Camera-type eye (tissue), 1 donor: ENCODE results near the gene CLCC1. TPM values are rescaled to one million over a fixed set of nuclear protein-coding genes. Genes with fewer than 3 reads are reported as not detected.

Experiments used
- total RNA-seq: library from RNA; depleted of rRNA; stranded (reverse); fragments of >200 nt; gene quantifications from one replicate; pipeline ENCODE4 v1.2.3, GENCODE V29; 2014

The CLCC1 gene, protein sequence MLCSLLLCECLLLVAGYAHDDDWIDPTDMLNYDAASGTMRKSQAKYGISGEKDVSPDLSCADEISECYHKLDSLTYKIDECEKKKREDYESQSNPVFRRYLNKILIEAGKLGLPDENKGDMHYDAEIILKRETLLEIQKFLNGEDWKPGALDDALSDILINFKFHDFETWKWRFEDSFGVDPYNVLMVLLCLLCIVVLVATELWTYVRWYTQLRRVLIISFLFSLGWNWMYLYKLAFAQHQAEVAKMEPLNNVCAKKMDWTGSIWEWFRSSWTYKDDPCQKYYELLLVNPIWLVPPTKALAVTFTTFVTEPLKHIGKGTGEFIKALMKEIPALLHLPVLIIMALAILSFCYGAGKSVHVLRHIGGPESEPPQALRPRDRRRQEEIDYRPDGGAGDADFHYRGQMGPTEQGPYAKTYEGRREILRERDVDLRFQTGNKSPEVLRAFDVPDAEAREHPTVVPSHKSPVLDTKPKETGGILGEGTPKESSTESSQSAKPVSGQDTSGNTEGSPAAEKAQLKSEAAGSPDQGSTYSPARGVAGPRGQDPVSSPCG
- total RNA-seq, result 49.7 TPM

DNA sequence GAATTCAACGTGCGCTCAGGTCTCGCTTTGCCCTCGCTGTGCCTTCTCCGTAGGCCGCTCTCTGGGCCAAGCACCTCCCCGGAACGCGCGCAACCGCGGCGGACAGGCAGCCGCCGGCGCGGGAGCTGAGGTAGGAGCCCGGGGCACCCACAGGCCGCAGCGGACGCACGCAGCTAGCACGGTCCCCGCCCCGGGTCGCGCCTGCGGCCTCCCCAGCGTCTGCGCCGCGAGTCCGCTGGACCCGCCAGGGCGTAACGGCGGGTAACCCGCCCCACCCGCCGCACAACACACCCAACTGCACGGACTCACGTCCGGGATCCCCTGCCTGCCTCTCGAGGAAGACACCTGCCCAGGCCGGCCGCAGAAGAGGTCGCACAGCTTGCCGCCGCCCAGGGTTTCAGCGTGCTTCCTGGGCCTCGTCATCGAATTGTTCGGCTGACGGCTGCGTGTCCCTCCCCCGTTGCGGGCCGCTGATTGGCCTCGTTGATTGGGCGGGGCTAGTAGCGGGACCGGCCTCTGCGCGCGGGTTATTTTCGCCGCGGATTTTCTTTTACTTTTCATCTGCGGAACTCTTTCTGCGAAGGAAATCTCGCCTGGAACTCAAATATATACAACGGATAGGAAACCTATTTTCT, at the start of gene CLCC1:
TSS of gene CLCC1 (minus strand) at position 433 of the 635 bp plus-strand sequence. CDS start 13,047 bp downstream, outside the sequence.

Other genes starting within 250 kb of the CLCC1 start
- gene STXBP3, start 216.8 kb downstream of the CLCC1 start, total RNA-seq, result 118 TPM
- 0.16 TPM for gene AKNAD1, start 106.4 kb downstream of the CLCC1 start, total RNA-seq
- gene GPSM2, start 86.5 kb downstream of the CLCC1 start, total RNA-seq, result 35.1 TPM
- 46.0 TPM for gene WDR47, start 78.6 kb upstream of the CLCC1 start, total RNA-seq
- 46.1 TPM for gene TAF13, start 112.5 kb upstream of the CLCC1 start, total RNA-seq
- 38.5 TPM for gene TMEM167B, start 127.3 kb upstream of the CLCC1 start, total RNA-seq
- gene ELAPOR1, start 150.6 kb upstream of the CLCC1 start, total RNA-seq, result 7.4 TPM